BLaER1 (cell line): Measurements from ENCODE around the gene SH3PXD2A.
A peak's percentile ranks its signal among the peaks of the same experiment; 100 is the strongest.

Experiments
- H3K27ac ChIP-seq: shearing (Covaris generic); formaldehyde crosslinking; 2 replicates; pipeline ENCODE4 v1.8.1; 2022
- H3K27me3 ChIP-seq: shearing (Covaris generic); formaldehyde crosslinking; 2 replicates; pipeline ENCODE4 v1.8.1; 2022
- H3K36me3 ChIP-seq: shearing (Covaris generic); formaldehyde crosslinking; 2 replicates; pipeline ENCODE4 v1.8.1; 2022
- H3K4me1 ChIP-seq: shearing (Covaris generic); formaldehyde crosslinking; 2 replicates; pipeline ENCODE4 v1.8.1; 2022
- H3K4me2 ChIP-seq: shearing (Covaris generic); formaldehyde crosslinking; 2 replicates; pipeline ENCODE4 v1.8.1; 2022
- H3K4me3 ChIP-seq: shearing (Covaris generic); formaldehyde crosslinking; 2 replicates; pipeline ENCODE4 v1.8.1; 2022
- H3K9ac ChIP-seq: shearing (Covaris generic); formaldehyde crosslinking; 2 replicates; pipeline ENCODE4 v1.8.1; 2022
- H3K9me3 ChIP-seq: shearing (Covaris generic); formaldehyde crosslinking; 2 replicates; pipeline ENCODE4 v1.8.1; 2022
- H4K20me1 ChIP-seq: shearing (Covaris generic); formaldehyde crosslinking; 2 replicates; pipeline ENCODE4 v1.8.1; 2022
- Cebpa-rat ChIP-seq: shearing (Covaris generic); IDR thresholded peaks from 2 replicates; pipeline ENCODE4 v1.8.1; 2022

Gene SH3PXD2A

GRCh38 chr10:103691723-103692435, 163.5 kb downstream of the SH3PXD2A start:
- no peak overlapping the region for H3K9ac ChIP-seq

DNA sequence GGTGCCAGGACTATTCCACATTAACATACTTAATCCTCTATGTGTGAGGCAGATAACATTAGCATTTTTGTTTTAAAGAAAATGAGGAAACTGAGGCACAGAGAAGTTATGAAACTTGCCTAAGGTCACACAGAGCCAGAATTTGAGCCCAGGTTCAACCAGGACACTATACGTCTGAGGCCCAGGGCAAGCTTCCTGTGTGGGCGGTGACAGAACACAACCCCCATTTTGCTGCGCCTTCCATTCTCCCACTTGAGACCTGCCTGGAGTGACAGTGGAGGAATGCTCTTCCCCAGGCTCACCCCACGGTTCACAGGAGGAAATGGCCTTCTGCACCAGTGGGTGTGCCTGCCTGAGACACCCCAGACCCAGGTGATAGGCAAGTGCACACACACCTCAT, 164.1 kb downstream of the SH3PXD2A start:
- Histone ChIP-seq H3K9ac (no peak overlapping the region), H3K4me2 (no peak overlapping the region; the same call in 1 of the 2 replicates), H3K27me3 (peaks cover 19% of the 10 kb centered on the region; the same call in 1 of the 2 replicates), H3K36me3 (peaks cover 9% of the 10 kb centered on the region; the same call in 1 of the 2 replicates), H3K27ac (no peak overlapping the region), H3K4me3 (no peak overlapping the region), H3K9me3 (no peaks in the 10 kb centered on the region), H4K20me1 (peaks cover 97% of the 10 kb centered on the region), H3K4me1 (peaks cover 62% of the 10 kb centered on the region)
- no peak for TF ChIP-seq Cebpa-rat

More at GRCh38 chr10:103691723-103692435, 163.5 kb downstream of the SH3PXD2A start:
- Histone ChIP-seq H3K4me3 (no peak overlapping the region), H3K4me2 (peak overlapping the region; percentile 96), H3K27ac (no peak overlapping the region), H4K20me1 (peaks cover 97% of the 10 kb centered on the region), H3K9me3 (no peaks in the 10 kb centered on the region), H3K4me1 (peaks cover 65% of the 10 kb centered on the region), H3K36me3 (peaks cover 9% of the 10 kb centered on the region; the same call in 1 of the 2 replicates), H3K27me3 (peaks cover 19% of the 10 kb centered on the region; the same call in 1 of the 2 replicates)
- no peak for TF ChIP-seq Cebpa-rat

DNA sequence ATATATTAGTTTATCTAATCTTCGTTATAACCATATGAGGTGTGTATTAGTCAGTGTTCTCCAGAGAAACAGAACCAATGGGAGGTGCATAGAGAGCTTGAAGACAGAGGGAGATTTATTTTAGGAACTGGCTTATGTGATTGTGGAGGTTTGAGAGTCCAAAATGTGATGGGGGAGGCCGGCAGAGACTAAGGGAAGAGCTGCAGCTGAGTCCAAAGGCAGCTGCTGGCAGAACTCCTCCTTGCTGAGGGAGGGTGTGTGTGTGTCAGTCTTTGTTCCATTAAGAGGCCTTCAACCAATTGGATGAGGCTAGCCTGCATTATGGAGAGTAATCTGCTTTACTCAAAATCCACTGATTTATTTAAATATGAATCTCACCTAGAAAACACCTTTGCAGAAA, 165.1 kb downstream of the SH3PXD2A start:
- Histone ChIP-seq H3K27ac (no peak overlapping the region), H3K4me2 (no peak overlapping the region), H3K36me3 (peaks cover 9% of the 10 kb centered on the region; the same call in 1 of the 2 replicates), H3K27me3 (peaks cover 19% of the 10 kb centered on the region; the same call in 1 of the 2 replicates), H4K20me1 (peaks cover 97% of the 10 kb centered on the region), H3K9me3 (no peaks in the 10 kb centered on the region), H3K9ac (no peak overlapping the region), H3K4me1 (peaks cover 57% of the 10 kb centered on the region), H3K4me3 (no peak overlapping the region)
- no peak for TF ChIP-seq Cebpa-rat

DNA sequence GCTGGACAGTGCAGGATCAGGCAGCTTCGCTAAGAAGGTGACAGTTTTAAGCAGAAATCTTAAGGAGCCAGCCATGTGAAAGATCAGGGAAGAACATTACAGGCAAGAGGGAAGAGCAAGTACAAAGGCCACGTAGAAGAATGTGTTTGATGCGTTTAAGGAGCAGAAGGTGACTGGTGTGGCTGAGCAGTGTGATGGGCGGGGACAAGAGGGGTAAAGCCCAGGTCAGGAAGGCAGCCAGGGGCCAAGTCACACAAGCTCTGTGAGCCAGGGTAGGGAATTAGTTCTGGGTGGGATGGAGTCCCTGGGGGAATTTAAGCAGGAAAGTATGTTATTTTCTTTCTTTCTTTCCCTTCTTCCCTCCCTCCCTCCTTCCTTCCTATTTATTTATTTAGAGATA, 166.9 kb downstream of the SH3PXD2A start:
- H3K36me3 ChIP-seq: peaks cover 20% of the 10 kb centered on the region; the same call in 1 of the 2 replicates
- H3K9me3 ChIP-seq: no peaks in the 10 kb centered on the region
- H3K4me3 ChIP-seq: no peak overlapping the region
- H3K27me3 ChIP-seq: peaks cover 8% of the 10 kb centered on the region; the same call in 1 of the 2 replicates
- peaks cover 91% of the 10 kb centered on the region for H4K20me1 ChIP-seq
- no peak overlapping the region for H3K4me2 ChIP-seq
- no peak overlapping the region; the same call in 1 of the 2 replicates for H3K9ac ChIP-seq
- peaks cover 47% of the 10 kb centered on the region for H3K4me1 ChIP-seq
- no peak overlapping the region for H3K27ac ChIP-seq
- TF ChIP-seq Cebpa-rat: no peak

- Histone ChIP-seq H3K4me1 (peaks cover 50% of the 10 kb centered on the region), H3K9me3 (no peaks in the 10 kb centered on the region), H3K4me3 (no peak overlapping the region), H4K20me1 (peaks cover 93% of the 10 kb centered on the region), H3K27me3 (peaks cover 3% of the 10 kb centered on the region; the same call in 1 of the 2 replicates), H3K27ac (no peak overlapping the region), H3K4me2 (no peak overlapping the region), H3K9ac (no peak overlapping the region), H3K36me3 (peaks cover 20% of the 10 kb centered on the region; the same call in 1 of the 2 replicates)
- TF ChIP-seq Cebpa-rat: no peak
Measured at GRCh38 chr10:103687718-103688117, 167.7 kb downstream of the SH3PXD2A start.

GRCh38 chr10:103687172-103687571, 168.2 kb downstream of the SH3PXD2A start:
- peaks cover 93% of the 10 kb centered on the region for H4K20me1 ChIP-seq
- H3K27ac ChIP-seq: no peak overlapping the region

DNA sequence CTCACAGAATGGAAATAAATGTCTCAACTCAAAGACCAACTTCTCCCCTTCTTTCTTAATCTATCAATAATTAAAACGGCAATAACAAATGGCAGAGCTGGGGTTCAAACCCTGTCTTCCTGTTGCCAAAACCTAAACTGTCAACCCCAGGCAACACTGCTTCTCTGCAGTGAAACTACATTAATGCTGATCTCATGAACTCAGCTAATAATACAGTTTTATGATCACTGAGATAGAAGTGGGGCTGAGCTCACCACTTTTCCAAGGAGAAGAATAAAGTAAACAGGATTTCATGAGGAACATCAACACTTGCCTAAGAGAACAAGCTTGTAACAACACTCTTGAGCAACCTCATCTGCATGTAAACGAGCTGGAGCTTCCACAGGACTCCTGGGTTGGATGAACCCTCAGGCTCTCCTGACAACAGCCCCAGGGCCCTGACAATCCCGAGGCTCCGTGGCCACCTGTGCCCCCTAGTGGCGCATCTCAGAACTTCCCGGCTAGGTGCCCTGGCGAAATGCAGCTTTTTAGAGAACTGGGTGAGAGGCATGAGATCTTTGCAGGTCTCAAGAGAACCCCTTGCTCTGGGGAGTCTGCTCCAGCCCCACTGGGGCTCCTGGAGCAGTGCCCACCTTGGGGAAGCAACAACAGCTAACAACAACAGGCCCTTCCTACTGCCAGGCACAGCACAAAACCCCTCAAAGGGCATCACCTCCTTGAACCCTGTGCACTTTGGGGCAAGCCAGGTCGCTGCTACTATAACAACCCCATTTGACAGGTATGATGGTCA, 169.3 kb downstream of the SH3PXD2A start:
- Histone ChIP-seq H3K4me1 (peaks cover 44% of the 10 kb centered on the region), H3K9me3 (no peaks in the 10 kb centered on the region), H3K4me2 (no peak overlapping the region), H3K27me3 (no peaks in the 10 kb centered on the region), H3K4me3 (no peak overlapping the region), H3K27ac (no peak overlapping the region), H3K36me3 (peaks cover 33% of the 10 kb centered on the region; the same call in 1 of the 2 replicates), H4K20me1 (peaks cover 83% of the 10 kb centered on the region), H3K9ac (no peak overlapping the region)
- TF ChIP-seq Cebpa-rat: no peak

More at GRCh38 chr10:103687172-103687571, 168.2 kb downstream of the SH3PXD2A start:
- H3K4me3 ChIP-seq: no peak overlapping the region
- H3K4me2 ChIP-seq: no peak overlapping the region
- TF ChIP-seq Cebpa-rat: no peak
- H3K9me3 ChIP-seq: no peaks in the 10 kb centered on the region
- H3K9ac ChIP-seq: no peak overlapping the region
- H3K36me3 ChIP-seq: peaks cover 22% of the 10 kb centered on the region; the same call in 1 of the 2 replicates
- H3K27me3 ChIP-seq: no peaks in the 10 kb centered on the region
- peaks cover 51% of the 10 kb centered on the region for H3K4me1 ChIP-seq

DNA sequence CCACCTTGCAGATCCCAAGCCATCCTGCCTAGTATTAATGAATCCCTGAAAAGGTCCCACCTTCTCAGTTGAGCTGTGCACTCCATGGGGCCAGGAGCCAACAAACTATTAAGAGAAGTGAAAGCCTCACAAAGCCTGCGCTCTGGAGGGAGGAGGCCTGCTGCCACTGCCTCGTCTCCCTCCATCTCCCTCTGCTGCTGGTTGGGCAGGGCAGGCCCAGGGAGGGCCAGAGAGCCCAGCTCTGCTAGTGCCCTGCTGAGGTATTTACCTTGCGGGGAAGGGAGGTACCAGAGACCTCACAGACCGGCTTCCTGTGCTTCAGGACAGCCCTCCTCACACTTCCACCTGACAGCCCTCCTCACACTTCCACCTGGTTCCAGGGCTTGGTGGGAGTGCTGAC, 171.5 kb downstream of the SH3PXD2A start:
- no peak overlapping the region for H3K4me3 ChIP-seq
- peak overlapping the region; percentile 44; the same call in 1 of the 2 replicates for H3K4me2 ChIP-seq
- no peak for TF ChIP-seq Cebpa-rat
- no peak overlapping the region for H3K9ac ChIP-seq
- H3K4me1 ChIP-seq: peaks cover 58% of the 10 kb centered on the region
- no peaks in the 10 kb centered on the region for H3K9me3 ChIP-seq
- 0 out of 2 replicates have a peak overlapping the region, but pooled peaks have one; percentile 16 for H3K27ac ChIP-seq
- H4K20me1 ChIP-seq: peaks cover 67% of the 10 kb centered on the region
- H3K27me3 ChIP-seq: no peaks in the 10 kb centered on the region
- H3K36me3 ChIP-seq: peaks cover 32% of the 10 kb centered on the region; the same call in 1 of the 2 replicates

GRCh38 chr10:103682631-103683030, 172.7 kb downstream of the SH3PXD2A start:
- H3K27me3 ChIP-seq: no peaks in the 10 kb centered on the region
- peaks cover 63% of the 10 kb centered on the region for H3K4me1 ChIP-seq
- H3K4me3 ChIP-seq: no peak overlapping the region
- H3K9ac ChIP-seq: no peak overlapping the region
- no peaks in the 10 kb centered on the region for H3K9me3 ChIP-seq
- peak overlapping the region; percentile 44 for H3K4me2 ChIP-seq
- no peak overlapping the region for H3K27ac ChIP-seq
- no peak for TF ChIP-seq Cebpa-rat
- peaks cover 32% of the 10 kb centered on the region; the same call in 1 of the 2 replicates for H3K36me3 ChIP-seq
- H4K20me1 ChIP-seq: peaks cover 55% of the 10 kb centered on the region
